ENCODE results near the gene ZSCAN1.

- TF ChIP-seq CTCF (IDR thresholded peaks at IDR 0.05; ENCODE audit: low read length): peak; percentile 49; the same call in 1 of the 2 replicates
- no peak for TF ChIP-seq EZH2 (IDR thresholded peaks at IDR 0.05; ENCODE audit: borderline replicate concordance, low read length)
Measured at GRCh38 chr19:58021541-58022282, 12.1 kb upstream of the ZSCAN1 start.
